Parathyroid adenoma (tissue), 2 donors: ENCODE data around the gene ADARB2.

ENCODE experiments used
- H2AFZ ChIP-seq: fragments of 300-600 bp; sonication (generic); one replicate; pipeline ENCODE4 v1.7.0; 2017; ENCODE audit warnings: antibody characterized with exemption, mild to moderate bottlenecking
- H3K27ac ChIP-seq: fragments of 300-600 bp; sonication (generic); one replicate; pipeline ENCODE4 v1.7.0; 2017
- H3K27me3 ChIP-seq: fragments of 300-600 bp; sonication (generic); one replicate; pipeline ENCODE4 v1.7.0; 2017; ENCODE audit warnings: low read length; ENCODE audit not compliant: control insufficient read depth, insufficient read depth
- H3K36me3 ChIP-seq: fragments of 300-600 bp; sonication (generic); one replicate; pipeline ENCODE4 v1.7.0; 2017; ENCODE audit warnings: low read length; ENCODE audit not compliant: control insufficient read depth, insufficient read depth
- H3K4me1 ChIP-seq: fragments of 300-600 bp; sonication (generic); one replicate; pipeline ENCODE4 v1.7.0; 2017; ENCODE audit warnings: control low read depth
- H3K4me2 ChIP-seq: fragments of 300-600 bp; sonication (generic); one replicate; pipeline ENCODE4 v1.7.0; 2017; ENCODE audit warnings: low read length
- H3K4me3 ChIP-seq: fragments of 300-600 bp; sonication (generic); one replicate; pipeline ENCODE4 v1.7.0; 2017; ENCODE audit warnings: low read depth, low read length
- H3K79me2 ChIP-seq: fragments of 300-600 bp; sonication (generic); one replicate; pipeline ENCODE4 v1.7.0; 2017; ENCODE audit warnings: control low read depth
- H3K9ac ChIP-seq: fragments of 300-600 bp; sonication (generic); one replicate; pipeline ENCODE4 v1.7.0; 2017; ENCODE audit warnings: mild to moderate bottlenecking
- H3K9me3 ChIP-seq: fragments of 300-600 bp; sonication (generic); one replicate; pipeline ENCODE4 v1.7.0; 2017; ENCODE audit warnings: low read length; ENCODE audit not compliant: control insufficient read depth
- TF ChIP-seq, protein P1 (sequence below): fragments of 300-600 bp; sonication (generic); IDR thresholded peaks from one replicate; pipeline ENCODE4 v1.7.0; 2017; ENCODE audit warnings: antibody characterized with exemption, mild to moderate bottlenecking
- donor health status: primary hyperparathyroidism.

ADARB2 gene

DNA sequence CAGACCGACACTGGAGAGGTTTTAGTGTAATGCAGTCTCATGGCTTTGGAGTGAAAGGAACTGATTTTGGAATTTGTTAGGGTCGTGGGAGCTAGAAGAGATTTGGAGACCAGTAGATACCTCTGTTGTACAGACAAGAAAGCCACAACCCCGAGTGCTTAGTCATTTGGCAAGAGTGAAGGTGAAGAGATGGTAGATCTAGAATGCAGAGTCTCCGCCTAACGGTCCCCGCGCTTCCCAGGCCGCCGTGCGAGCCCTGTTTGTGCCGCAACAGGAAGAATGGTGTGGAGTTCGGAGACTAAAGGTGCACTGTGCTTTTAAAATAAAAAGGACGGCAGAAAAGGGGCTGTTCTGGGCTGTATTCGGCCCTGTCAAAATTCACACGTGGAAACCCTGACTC is 186.7 kb downstream of the ADARB2 start:
- peaks cover 14% of the 10 kb centered on the region for H3K4me1 ChIP-seq
- H3K4me3 ChIP-seq = no peak overlapping the region
- TF ChIP-seq, protein P1, sequence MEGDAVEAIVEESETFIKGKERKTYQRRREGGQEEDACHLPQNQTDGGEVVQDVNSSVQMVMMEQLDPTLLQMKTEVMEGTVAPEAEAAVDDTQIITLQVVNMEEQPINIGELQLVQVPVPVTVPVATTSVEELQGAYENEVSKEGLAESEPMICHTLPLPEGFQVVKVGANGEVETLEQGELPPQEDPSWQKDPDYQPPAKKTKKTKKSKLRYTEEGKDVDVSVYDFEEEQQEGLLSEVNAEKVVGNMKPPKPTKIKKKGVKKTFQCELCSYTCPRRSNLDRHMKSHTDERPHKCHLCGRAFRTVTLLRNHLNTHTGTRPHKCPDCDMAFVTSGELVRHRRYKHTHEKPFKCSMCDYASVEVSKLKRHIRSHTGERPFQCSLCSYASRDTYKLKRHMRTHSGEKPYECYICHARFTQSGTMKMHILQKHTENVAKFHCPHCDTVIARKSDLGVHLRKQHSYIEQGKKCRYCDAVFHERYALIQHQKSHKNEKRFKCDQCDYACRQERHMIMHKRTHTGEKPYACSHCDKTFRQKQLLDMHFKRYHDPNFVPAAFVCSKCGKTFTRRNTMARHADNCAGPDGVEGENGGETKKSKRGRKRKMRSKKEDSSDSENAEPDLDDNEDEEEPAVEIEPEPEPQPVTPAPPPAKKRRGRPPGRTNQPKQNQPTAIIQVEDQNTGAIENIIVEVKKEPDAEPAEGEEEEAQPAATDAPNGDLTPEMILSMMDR = no peak
- no peak overlapping the region for H3K4me2 ChIP-seq
- no peaks in the 10 kb centered on the region for H3K36me3 ChIP-seq
- no peak overlapping the region for H3K27ac ChIP-seq
- H3K79me2 ChIP-seq = peaks cover 5% of the 10 kb centered on the region
- no peak overlapping the region for H2AFZ ChIP-seq
- H3K27me3 ChIP-seq = no peaks in the 10 kb centered on the region
- no peak overlapping the region for H3K9ac ChIP-seq
- no peaks in the 10 kb centered on the region for H3K9me3 ChIP-seq

- no peak overlapping the region for H3K9ac ChIP-seq
- H3K36me3 ChIP-seq = no peaks in the 10 kb centered on the region
- TF ChIP-seq, protein P1 = no peak
- H3K27ac ChIP-seq = no peak overlapping the region
- peaks cover 14% of the 10 kb centered on the region for H3K4me1 ChIP-seq
- no peak overlapping the region for H3K4me2 ChIP-seq
- H3K9me3 ChIP-seq = no peaks in the 10 kb centered on the region
- H3K27me3 ChIP-seq = no peaks in the 10 kb centered on the region
- H3K4me3 ChIP-seq = no peak overlapping the region
- H3K79me2 ChIP-seq = peaks cover 5% of the 10 kb centered on the region
- H2AFZ ChIP-seq = no peak overlapping the region
Measured at GRCh38 chr10:1550291-1550595, 187.1 kb downstream of the ADARB2 start.

- no peaks in the 10 kb centered on the region for H3K27me3 ChIP-seq
- H3K4me3 ChIP-seq = no peak overlapping the region
- H3K9ac ChIP-seq = no peak overlapping the region
- peaks cover 14% of the 10 kb centered on the region for H3K4me1 ChIP-seq
- H3K27ac ChIP-seq = no peak overlapping the region
- H3K79me2 ChIP-seq = peaks cover 5% of the 10 kb centered on the region
- TF ChIP-seq, protein P1 = no peak
- H3K9me3 ChIP-seq = no peaks in the 10 kb centered on the region
- H2AFZ ChIP-seq = no peak overlapping the region
- H3K4me2 ChIP-seq = no peak overlapping the region
- no peaks in the 10 kb centered on the region for H3K36me3 ChIP-seq
Measured at GRCh38 chr10:1549591-1550290, 187.6 kb downstream of the ADARB2 start.

- no peak overlapping the region for H3K4me3 ChIP-seq
- no peaks in the 10 kb centered on the region for H3K36me3 ChIP-seq
- no peak overlapping the region for H3K4me2 ChIP-seq
- H2AFZ ChIP-seq = no peak overlapping the region
- H3K27me3 ChIP-seq = no peaks in the 10 kb centered on the region
- peaks cover 14% of the 10 kb centered on the region for H3K4me1 ChIP-seq
- peaks cover 5% of the 10 kb centered on the region for H3K79me2 ChIP-seq
- H3K9ac ChIP-seq = no peak overlapping the region
- H3K9me3 ChIP-seq = no peaks in the 10 kb centered on the region
- TF ChIP-seq, protein P1 = no peak
- H3K27ac ChIP-seq = no peak overlapping the region
Measured at GRCh38 chr10:1548596-1548995, 188.7 kb downstream of the ADARB2 start.

DNA sequence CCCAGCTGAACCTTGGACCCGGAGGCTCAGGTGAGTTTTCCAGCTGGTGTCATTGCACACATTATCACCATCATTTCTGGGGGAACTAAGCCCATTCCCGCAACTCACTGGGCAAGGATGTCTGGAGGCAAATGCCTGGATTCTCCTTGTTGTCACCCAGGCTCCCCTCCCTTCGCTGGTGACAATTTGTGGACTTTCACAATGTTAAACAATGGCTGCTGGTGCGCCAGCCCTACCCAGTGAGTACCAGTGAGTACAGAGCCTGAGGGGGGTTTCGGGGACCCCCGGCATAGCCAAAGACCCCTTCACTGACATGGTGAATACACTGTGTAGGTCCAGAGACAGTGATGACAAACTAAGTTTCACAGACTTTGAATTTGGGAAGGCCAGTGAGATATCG is 189.2 kb downstream of the ADARB2 start:
- TF ChIP-seq, protein P1 = no peak
- Histone ChIP-seq H3K9me3 (no peaks in the 10 kb centered on the region), H3K4me2 (no peak overlapping the region), H3K36me3 (no peaks in the 10 kb centered on the region), H3K27me3 (no peaks in the 10 kb centered on the region), H3K79me2 (peaks cover 5% of the 10 kb centered on the region), H3K4me3 (no peak overlapping the region), H3K27ac (no peak overlapping the region), H2AFZ (no peak overlapping the region), H3K9ac (no peak overlapping the region), H3K4me1 (peaks cover 14% of the 10 kb centered on the region)
